H1 (cell line): ENCODE data around the gene PITRM1. TPM values are rescaled to one million over a fixed set of nuclear protein-coding genes. Genes with fewer than 3 reads are reported as not detected.
"Not testable (repeated sequence)": the region's sequence is repeated elsewhere in the genome, so short reads cannot be mapped to it uniquely, and the experiment has no call there.

Source experiments
- CTCF ChIA-PET: fragments of 300-600 bp; sonication (Branson Sonifier 250); formaldehyde crosslinking; loops from one replicate; lab custom pipeline; 2021; ENCODE audit not compliant: partially characterized antibody; lab: Charles Lee
- POLR2A ChIA-PET: fragments of 300-600 bp; sonication (Branson Sonifier 250); formaldehyde crosslinking; loops from one replicate; lab custom pipeline; 2021; ENCODE audit warnings: inconsistent platforms; ENCODE audit not compliant: partially characterized antibody; lab: Charles Lee
- DNase-seq, 2 experiments: peaks; one replicate each; pipeline versions ENCODE4 v3.0.0 to v3.0.0-alpha.2; 2010 to 2022; ENCODE audit warnings: low spot score in 2 of 2, low read depth in 1 of 2, mixed read lengths in 1 of 2
- FAIRE-seq: peaks from 2 replicates; lab custom pipeline; 2011; peaks lifted over from hg19 to GRCh38; lab: Jason Lieb, UNC
- H2AFZ ChIP-seq: 2 replicates; pipeline ENCODE4 v1.8.1; 2012; ENCODE audit warnings: low read length, inconsistent platforms
- H2AK5ac ChIP-seq: 2 replicates; pipeline ENCODE4 v1.6.1; 2013; ENCODE audit warnings: low read depth, low read length
- H2BK120ac ChIP-seq: replicated peaks from 2 replicates; pipeline ENCODE3; 2013; ENCODE audit warnings: low read depth, low read length, inconsistent platforms
- H2BK12ac ChIP-seq: 2 replicates; pipeline ENCODE4 v1.6.1; 2013; ENCODE audit warnings: low read depth, low read length
- H2BK15ac ChIP-seq: 2 replicates; pipeline ENCODE4 v1.6.1; 2013; ENCODE audit warnings: low read length
- H2BK20ac ChIP-seq: 2 replicates; pipeline ENCODE4 v1.6.1; 2013; ENCODE audit warnings: low read length
- H2BK5ac ChIP-seq: 2 replicates; pipeline ENCODE4 v1.6.1; 2013; ENCODE audit warnings: low read depth, low read length
- H3K14ac ChIP-seq: 2 replicates; pipeline ENCODE4 v1.6.1; 2013; ENCODE audit warnings: inconsistent platforms; ENCODE audit not compliant: insufficient read length
- H3K18ac ChIP-seq: 2 replicates; pipeline ENCODE4 v1.6.1; 2013; ENCODE audit warnings: low read length; ENCODE audit errors: extremely low read depth
- H3K23ac ChIP-seq: 2 replicates; pipeline ENCODE4 v1.6.1; 2013; ENCODE audit warnings: inconsistent platforms; ENCODE audit not compliant: insufficient read length
- H3K23me2 ChIP-seq: 2 replicates; pipeline ENCODE4 v1.6.1; 2013; ENCODE audit warnings: low read depth, low read length
- H3K27ac ChIP-seq: 2 replicates; pipeline ENCODE4 v1.6.1; 2011; ENCODE audit warnings: low read depth, low read length, inconsistent platforms
- H3K27me3 ChIP-seq, 4 experiments: replicated peaks in 1 of 4; 1 replicate in 1 of 4; 2 replicates in 3 of 4; pipeline versions ENCODE4 v1.6.1 to v1.8.1; 2011 to 2013; ENCODE audit warnings: low read length in 3 of 4, mild to moderate bottlenecking in 3 of 4, inconsistent platforms in 2 of 4, mixed read lengths in 2 of 4, moderate library complexity in 1 of 4; ENCODE audit not compliant: control insufficient read depth in 3 of 4, insufficient read depth in 3 of 4; ENCODE audit errors: extremely low read depth in 1 of 4
- H3K36me3 ChIP-seq, 4 experiments: 2 replicates each; pipeline versions ENCODE4 v1.6.1 to v1.8.1; 2011 to 2013; ENCODE audit warnings: mild to moderate bottlenecking in 4 of 4, low read length in 3 of 4, moderate library complexity in 2 of 4, control low read depth in 1 of 4, inconsistent platforms in 1 of 4; ENCODE audit not compliant: insufficient read depth in 4 of 4, control insufficient read depth in 2 of 4
- H3K4ac ChIP-seq: replicated peaks from 2 replicates; pipeline ENCODE3; 2013; ENCODE audit warnings: low read length, low read depth, mixed read lengths, inconsistent platforms; ENCODE audit not compliant: insufficient read length
- H3K4me1 ChIP-seq, 4 experiments: replicated peaks in 1 of 4; 1 replicate in 1 of 4; 2 replicates in 3 of 4; pipeline versions ENCODE4 v1.6.1 to v1.8.1; 2011 to 2013; ENCODE audit warnings: low read length in 3 of 4, inconsistent platforms in 2 of 4, mixed read lengths in 1 of 4; ENCODE audit not compliant: insufficient read depth in 4 of 4, control insufficient read depth in 3 of 4
- H3K4me2 ChIP-seq, 2 experiments: 2 replicates each; pipeline versions ENCODE4 v1.6.1 to v1.8.1; 2011 to 2013; ENCODE audit warnings: low read depth in 2 of 2, low read length in 2 of 2, control low read depth in 1 of 2, inconsistent platforms in 1 of 2, mild to moderate bottlenecking in 1 of 2; ENCODE audit not compliant: insufficient read depth in 1 of 2
- H3K4me3 ChIP-seq, 4 experiments: fragments of 200-600, 300-600 bp in 1 of 4; sonication (generic), shearing (Covaris generic), sonication (Bioruptor Twin) in 1 of 4; 2 replicates each; pipeline versions ENCODE4 v1.5.1 to v1.8.1; 2011 to 2016; ENCODE audit warnings: low read length in 4 of 4, low read depth in 3 of 4, control low read depth in 2 of 4, inconsistent platforms in 2 of 4, mild to moderate bottlenecking in 2 of 4, mixed read lengths in 1 of 4, moderate library complexity in 1 of 4; ENCODE audit not compliant: insufficient read depth in 2 of 4; ENCODE audit errors: extremely low read depth in 1 of 4
- H3K56ac ChIP-seq: replicated peaks from 2 replicates; pipeline ENCODE3; 2013; ENCODE audit warnings: low read depth, mild to moderate bottlenecking, mixed read lengths, low read length, inconsistent platforms; ENCODE audit not compliant: insufficient read length
- H3K79me1 ChIP-seq: 2 replicates; pipeline ENCODE4 v1.6.1; 2013; ENCODE audit warnings: low read depth, low read length, control low read depth
- H3K79me2 ChIP-seq, 2 experiments: 2 replicates each; pipeline versions ENCODE4 v1.6.1 to v1.8.1; 2012 to 2013; ENCODE audit warnings: low read length in 2 of 2, mild to moderate bottlenecking in 2 of 2, inconsistent platforms in 1 of 2; ENCODE audit not compliant: insufficient read depth in 2 of 2, control insufficient read depth in 1 of 2
- H3K9ac ChIP-seq, 4 experiments: replicated peaks in 1 of 4; 1 replicate in 1 of 4; 2 replicates in 3 of 4; pipeline versions ENCODE4 v1.6.1 to v1.8.1; 2011 to 2013; ENCODE audit warnings: low read depth in 3 of 4, low read length in 3 of 4, control low read depth in 2 of 4, mild to moderate bottlenecking in 2 of 4, moderate library complexity in 2 of 4, inconsistent platforms in 1 of 4; ENCODE audit errors: extremely low read depth in 1 of 4
- H3K9me3 ChIP-seq, 2 experiments: 2 replicates each; pipeline versions ENCODE4 v1.6.1 to v1.8.1; 2012 to 2013; ENCODE audit warnings: mild to moderate bottlenecking in 2 of 2, moderate library complexity in 2 of 2, control low read depth in 1 of 2, inconsistent platforms in 1 of 2, low read depth in 1 of 2, low read length in 1 of 2, mixed read lengths in 1 of 2; ENCODE audit not compliant: insufficient read depth in 2 of 2
- H4K20me1 ChIP-seq, 2 experiments: replicated peaks in 1 of 2; 2 replicates each; pipeline versions ENCODE3 to v1.8.1; 2011 to 2013; ENCODE audit warnings: inconsistent platforms in 2 of 2, low read length in 2 of 2, mild to moderate bottlenecking in 1 of 2; ENCODE audit not compliant: insufficient read depth in 2 of 2, control insufficient read depth in 1 of 2
- H4K5ac ChIP-seq: 2 replicates; pipeline ENCODE4 v1.6.1; 2013; ENCODE audit warnings: low read length, low read depth, mixed read lengths, inconsistent platforms; ENCODE audit not compliant: insufficient read length
- H4K8ac ChIP-seq: 2 replicates; pipeline ENCODE4 v1.8.0; 2013; ENCODE audit warnings: mild to moderate bottlenecking, moderate library complexity, low read length, inconsistent platforms; ENCODE audit not compliant: insufficient read depth; ENCODE audit errors: extremely low read depth
- H4K91ac ChIP-seq: replicated peaks from 2 replicates; pipeline ENCODE3; 2013; ENCODE audit warnings: low read length, mixed read lengths, inconsistent platforms; ENCODE audit not compliant: insufficient read length
- WGBS, 2 experiments: shearing (Covaris generic) in 1 of 2; methylation state at CpG; one replicate each; pipeline versions ENCODE4 v1.1.6 to v1.1.7; 2013 to 2015; ENCODE audit warnings: low lambda C conversion rate in 2 of 2, mixed read lengths in 2 of 2, inconsistent platforms in 1 of 2, low coverage in 1 of 2, missing lambda C conversion rate in 1 of 2; ENCODE audit not compliant: insufficient replicate concordance in 2 of 2, insufficient coverage in 1 of 2, insufficient read length in 1 of 2; ENCODE audit errors: extremely low coverage in 1 of 2, missing lambda C conversion rate in 1 of 2; 5-methylcytosine and 5-hydroxymethylcytosine counted together
- polyA plus RNA-seq, 7 experiments: library from polyadenylated mRNA; depleted of rRNA in 3 of 7; stranded (reverse) in 5 of 7; unstranded in 2 of 7; fragments of >200 nt in 5 of 7; fragments of 200-250 nt in 2 of 7; gene quantifications; 1 replicate in 5 of 7; 2 replicates in 1 of 7; 4 replicates in 1 of 7; pipeline versions ENCODE4 v1.2.1 to v1.2.3, GENCODE V29; 2011 to 2013; ENCODE audit warnings: missing spikeins in 2 of 7, mixed read lengths in 2 of 7
- total RNA-seq: library from RNA; stranded (reverse); fragmentation: NEBNext Ultra II Directional; extraction: Animal tissue kit (Norgen Biotek cat#: 25700); gene quantifications from 2 replicates; pipeline ENCODE4 v1.2.1, GENCODE V29; 2021

Gene PITRM1
- total and polyA plus RNA-seq, 2 of the 8 experiments (the other 6 are each of a cell fraction or from before 2014, with no cell fraction given) = 18.6 to 31.5 TPM

DNA sequence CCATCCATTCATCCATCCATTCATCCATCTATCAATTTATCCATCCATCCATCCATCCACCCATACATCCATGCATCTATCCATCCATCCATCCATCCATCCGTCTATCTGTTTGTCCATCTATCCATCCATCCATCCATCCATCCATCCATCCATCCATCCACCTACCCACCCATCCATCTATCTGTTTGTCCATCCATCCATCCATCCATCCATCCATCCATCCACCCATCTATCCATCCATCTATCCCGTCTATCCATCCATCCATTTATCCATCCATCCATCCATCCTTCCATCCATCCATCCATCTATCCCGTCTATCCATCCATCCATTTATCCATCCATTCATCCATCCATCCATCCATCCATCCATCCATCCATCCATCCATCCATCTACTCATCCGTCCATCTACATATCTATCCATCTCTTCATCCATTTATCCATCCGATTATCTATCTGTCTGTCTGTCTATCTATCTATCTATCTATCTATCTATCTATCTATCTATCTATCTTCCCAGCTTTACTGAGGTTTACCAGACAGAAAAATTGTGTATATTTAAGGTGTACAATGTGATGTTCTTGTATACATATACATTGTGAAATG is 46.5 kb upstream of the PITRM1 start:
- H3K23ac ChIP-seq, H2BK120ac ChIP-seq, H3K9ac ChIP-seq, DNase-seq, H3K4me3 ChIP-seq, POLR2A ChIA-PET, H2AFZ ChIP-seq, H4K5ac ChIP-seq, H3K4me2 ChIP-seq, H4K8ac ChIP-seq, H3K14ac ChIP-seq, H2AK5ac ChIP-seq, H3K23me2 ChIP-seq, CTCF ChIA-PET, H3K56ac ChIP-seq, H3K36me3 ChIP-seq, H3K79me2 ChIP-seq, H3K4me1 ChIP-seq, H2BK20ac ChIP-seq, H3K79me1 ChIP-seq, H3K4ac ChIP-seq, H3K27me3 ChIP-seq, H2BK12ac ChIP-seq, H3K9me3 ChIP-seq, H2BK15ac ChIP-seq, H2BK5ac ChIP-seq, H4K91ac ChIP-seq, H3K18ac ChIP-seq, FAIRE-seq, H3K27ac ChIP-seq, H4K20me1 ChIP-seq: not testable (repeated sequence)
- 91 to 99% methylated on average over 4 to 5 of the region's 5 CpGs for WGBS, 2 experiments
